Anterior cingulate cortex (tissue), 58 donors: ENCODE results near the gene DEPP1.

Experiments used
- DNase-seq, 58 donors: peaks; one replicate each; lab custom pipeline; 2025; lab: John Stamatoyannopoulos, UW

DEPP1 gene

DNA sequence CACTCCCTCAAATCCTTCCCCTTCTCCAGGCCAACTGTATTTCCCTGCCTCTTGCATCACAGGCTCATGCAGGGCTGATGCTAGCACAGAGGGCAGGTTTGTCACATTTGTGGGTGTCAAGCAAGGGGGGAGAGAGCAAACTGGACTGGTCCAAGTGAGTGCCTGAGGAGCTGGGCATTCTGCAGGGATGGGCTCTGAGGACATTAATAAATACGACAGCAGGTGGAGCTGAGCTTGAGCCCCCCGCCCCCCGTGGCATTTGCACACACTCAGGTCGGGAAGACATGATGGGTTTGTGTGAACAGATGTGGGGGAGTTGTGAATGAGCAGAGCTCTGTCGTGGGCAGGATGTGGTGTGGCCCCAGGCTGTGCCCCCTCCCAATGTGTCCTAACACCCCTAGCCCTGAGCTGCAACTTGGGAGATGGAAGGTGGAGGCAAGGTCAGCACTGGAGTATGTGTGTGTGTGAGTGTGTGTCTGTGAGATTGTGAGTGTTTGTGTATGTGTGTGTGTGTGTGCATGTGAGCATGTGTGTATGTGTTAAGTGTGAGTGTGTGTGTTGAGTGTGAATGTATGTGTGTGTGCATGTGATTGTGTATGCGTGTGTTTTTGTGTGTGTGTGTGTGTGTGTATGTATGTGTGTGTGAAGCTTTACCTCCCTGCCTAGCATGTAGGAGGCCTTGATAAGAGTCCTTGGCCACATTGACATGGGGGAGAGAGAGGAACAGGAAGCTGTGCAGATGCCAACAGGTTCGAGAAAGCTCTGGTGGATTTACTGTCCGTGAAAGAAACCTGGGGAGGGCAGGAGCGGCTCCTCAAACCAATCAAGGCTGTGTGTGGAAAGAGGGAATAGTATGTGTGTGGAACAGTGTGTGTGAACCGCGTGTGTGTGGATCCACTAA, 9.9 kb downstream of the DEPP1 start:
- no peak for DNase-seq

DNA sequence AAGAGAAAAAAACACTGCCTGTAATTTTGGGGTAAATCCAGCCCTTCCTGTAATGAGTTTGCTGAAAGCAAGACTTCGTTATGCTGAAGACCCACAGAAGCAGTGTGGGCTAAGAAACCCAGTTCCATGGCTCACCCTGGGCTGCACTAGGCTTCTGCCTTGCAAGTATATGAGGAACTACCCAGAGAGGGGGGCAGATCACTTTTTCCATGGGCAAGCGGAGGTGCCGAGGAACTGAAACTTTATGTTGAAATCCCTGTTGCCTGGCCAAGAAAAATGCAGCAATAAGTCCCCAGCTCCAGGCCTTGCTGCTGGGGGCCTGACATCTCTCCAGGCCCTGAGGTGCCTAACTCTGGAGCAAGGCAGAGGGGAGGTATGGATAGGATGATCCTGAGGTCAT, 10.5 kb downstream of the DEPP1 start:
- peak in 10 of 58 donors; percentile 29 to 65 (median 40) for DNase-seq

DNA sequence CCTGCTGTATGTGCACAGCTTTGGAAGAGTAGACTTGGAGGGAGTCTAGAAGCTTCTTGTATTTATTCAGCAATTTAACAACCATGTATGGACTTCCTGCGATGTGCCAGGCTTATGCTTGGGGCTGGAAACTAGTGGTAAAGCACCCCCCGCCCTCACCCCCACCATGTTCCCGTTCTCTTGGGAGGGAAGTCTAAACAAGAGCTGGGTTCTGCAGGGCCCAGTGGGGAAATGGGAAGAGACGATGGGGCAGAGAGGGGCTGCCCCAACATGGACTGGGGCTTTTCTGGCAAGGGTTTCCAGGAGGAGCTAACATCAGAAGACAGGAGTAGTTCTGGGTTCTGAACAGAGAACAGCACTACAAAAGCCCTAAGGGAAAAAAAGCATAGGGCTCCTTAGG, 11.0 kb downstream of the DEPP1 start:
- DNase-seq: no peak

- no peak for DNase-seq
These were observed 11.6 kb downstream of the DEPP1 start for GRCh38 chr10:44966816-44967509.

DNA sequence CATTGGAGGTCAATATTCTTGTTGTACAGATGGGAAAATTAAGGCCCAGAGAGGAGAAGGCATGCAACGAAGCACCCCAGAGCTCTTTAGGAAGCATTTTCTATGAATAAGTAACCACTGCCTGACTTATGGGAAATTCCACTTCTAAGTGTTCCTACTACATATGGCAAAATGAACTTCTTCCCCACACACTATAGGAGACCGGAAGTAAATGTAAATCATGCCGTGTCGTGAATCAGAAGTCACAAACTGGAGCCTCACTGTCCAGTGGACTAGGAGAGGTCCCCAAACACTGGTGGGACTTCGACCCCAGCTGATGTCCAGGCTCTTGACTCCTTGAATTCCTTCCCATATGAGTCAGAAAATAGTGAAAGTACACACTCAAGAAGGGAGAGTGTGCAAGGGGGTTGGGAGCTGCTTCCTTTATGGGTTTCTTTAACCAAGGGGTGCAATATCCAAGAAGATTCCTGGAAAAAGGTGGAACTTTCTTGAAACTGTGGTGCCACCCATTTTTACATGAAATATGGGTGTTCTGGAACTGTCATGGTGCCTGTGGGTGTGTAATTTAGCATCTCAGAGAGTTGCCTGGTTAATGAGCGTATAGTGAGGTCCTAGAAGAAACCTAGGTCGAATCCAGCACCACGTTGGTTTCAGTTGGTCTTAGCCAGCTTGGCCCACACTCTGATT, 12.3 kb downstream of the DEPP1 start:
- DNase-seq: no peak

GRCh38 chr10:44965651-44966097, 12.9 kb downstream of the DEPP1 start:
- no peak for DNase-seq

GRCh38 chr10:44965104-44965503, 13.5 kb downstream of the DEPP1 start:
- DNase-seq: no peak

DNA sequence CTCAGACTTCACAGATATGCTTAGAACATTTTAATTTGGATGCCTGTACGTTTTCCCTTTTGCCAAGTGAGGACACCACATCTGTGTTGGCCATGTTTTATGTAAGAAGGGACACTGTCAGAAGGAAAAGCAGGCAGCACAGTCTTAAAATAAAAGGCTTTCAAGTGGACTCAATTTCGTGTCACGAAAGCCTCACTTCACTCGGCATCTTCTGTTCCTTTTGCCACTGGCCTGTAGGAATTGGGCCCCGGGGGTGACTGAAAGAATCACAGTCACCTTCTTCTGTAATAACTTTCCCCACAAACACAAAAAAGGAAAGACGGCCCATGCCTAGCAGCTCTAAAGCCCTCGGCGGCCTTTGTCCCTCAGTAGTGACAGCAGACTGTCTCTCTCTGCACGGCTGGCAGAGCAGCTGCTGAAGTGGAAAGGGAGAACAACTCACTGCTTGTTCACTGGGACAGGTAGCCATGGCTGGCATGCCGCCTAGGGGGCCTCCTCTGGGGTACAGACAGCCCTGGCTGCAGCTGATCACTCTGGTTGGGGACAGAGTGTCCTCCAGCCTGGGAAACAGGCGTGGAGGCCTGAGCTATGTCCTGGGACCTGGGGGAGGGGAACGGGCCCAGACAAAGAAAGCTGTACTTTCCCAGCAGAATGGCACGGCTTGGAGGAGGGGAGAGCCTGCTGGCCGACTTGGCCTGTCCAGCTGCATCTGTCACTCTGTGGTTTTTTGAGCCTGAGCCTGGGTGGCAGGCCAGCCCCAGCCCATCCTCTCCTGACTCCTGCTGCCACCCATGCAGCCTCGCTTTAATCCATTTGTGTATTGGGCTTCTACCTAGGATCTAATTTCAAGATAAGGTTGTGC, 14.6 kb downstream of the DEPP1 start:
- DNase-seq: peak; percentile 39 to 99 (median 92)

- peak in 10 of 58 donors; percentile 29 to 75 (median 55) for DNase-seq
These were observed 15.5 kb downstream of the DEPP1 start for GRCh38 chr10:44962870-44963738.

- peak in 1 of 58 donors; percentile 30 for DNase-seq
These were observed 16.5 kb downstream of the DEPP1 start for GRCh38 chr10:44961931-44962750.

- DNase-seq: no peak
These were observed 17.4 kb downstream of the DEPP1 start for GRCh38 chr10:44961230-44961571.

GRCh38 chr10:44960482-44961229, 18.0 kb downstream of the DEPP1 start:
- no peak for DNase-seq

DNA sequence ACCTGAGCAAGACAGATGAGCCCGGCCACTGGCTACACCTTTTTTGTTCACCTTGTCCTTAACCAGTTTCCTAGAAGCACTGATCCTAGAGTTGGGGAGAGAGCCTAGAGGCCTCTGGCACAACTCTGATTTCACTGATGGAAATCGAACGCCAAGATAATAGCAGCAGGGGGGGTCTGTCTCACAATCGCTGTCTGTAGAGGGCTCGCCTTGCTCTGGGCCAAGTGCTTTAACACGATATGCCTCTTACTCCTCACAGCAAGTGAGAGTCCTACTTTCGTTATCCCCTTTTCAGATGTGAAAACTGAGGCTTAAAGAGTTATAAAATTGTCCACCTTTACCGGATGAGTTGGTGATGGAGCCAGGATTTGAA, 18.5 kb downstream of the DEPP1 start:
- no peak for DNase-seq

GRCh38 chr10:44959247-44960087, 19.1 kb downstream of the DEPP1 start, which contains the start of gene RASSF4:
Gene RASSF4 (plus strand): TSS chr10:44959802. CDS start chr10:44970203, 10,401 bp downstream.
- peak in 56 of 58 donors; percentile 63 to 95 (median 88) for DNase-seq

DNA sequence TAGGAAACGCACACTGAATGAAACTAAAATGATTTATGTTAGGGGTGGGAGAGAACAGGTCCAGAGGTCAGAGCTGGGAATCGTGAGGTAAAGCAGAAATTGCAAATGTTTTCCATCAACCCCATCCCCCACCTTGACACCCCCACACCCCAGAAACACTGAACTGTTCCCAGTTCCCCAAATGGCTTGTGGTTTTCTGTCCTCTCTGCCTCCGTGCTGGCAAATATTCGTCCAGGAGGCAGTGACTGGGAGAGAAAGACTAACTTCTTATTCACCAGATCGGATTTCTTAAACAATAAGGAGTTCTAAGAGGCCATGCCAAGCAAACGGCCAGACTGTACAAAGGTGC, 19.7 kb downstream of the DEPP1 start:
- DNase-seq: no peak

GRCh38 chr10:44958196-44958897, 20.3 kb downstream of the DEPP1 start:
- peak in 1 of 58 donors; percentile 25 for DNase-seq
